ENCODE data around the gene UGT8.

The UGT8 gene

DNA sequence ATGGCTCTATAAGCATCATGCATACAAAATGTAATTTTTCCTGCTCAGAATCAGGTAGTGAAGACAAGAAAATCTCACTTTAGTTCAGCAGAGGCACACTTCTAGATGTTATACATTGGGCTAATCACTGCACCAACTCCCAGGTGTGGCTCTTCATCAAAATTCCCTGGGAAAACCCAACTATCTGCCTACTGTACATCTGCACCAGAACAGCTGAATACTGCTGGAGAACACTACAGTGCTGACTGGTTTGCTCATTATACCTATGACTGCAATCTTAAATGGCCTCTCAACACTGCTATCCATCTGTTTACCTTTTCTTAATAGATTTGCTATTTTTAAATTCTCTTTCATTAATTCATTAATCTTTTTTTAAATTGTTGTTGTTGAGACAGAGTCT lies 92.0 kb downstream of the UGT8 start:
- no peak for DNase-seq (ENCODE audit: extremely low read depth in 1 of 2, low read depth in 1 of 2)

DNA sequence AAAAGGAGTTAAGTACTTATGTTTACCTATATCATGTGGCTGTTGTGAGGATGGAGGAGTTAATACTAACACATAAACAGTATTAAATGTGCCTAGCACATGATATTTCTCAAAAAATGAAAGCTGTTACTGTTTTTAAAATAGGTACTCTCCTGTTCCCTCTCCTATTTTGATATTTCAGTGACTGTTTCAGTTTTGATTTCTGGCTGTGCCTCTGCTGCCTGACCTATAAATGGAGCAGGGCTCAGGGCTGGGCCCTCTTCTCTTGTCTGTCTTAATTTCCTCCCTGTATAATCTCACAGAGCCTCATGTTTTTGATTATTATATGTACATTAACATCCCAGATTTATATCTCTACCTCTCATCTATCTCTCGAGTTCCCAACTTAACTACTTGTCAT lies 93.3 kb downstream of the UGT8 start:
- no peak for DNase-seq (ENCODE audit: extremely low read depth in 1 of 2, low read depth in 1 of 2)

GRCh38 chr4:114692958-114693357 lies 94.4 kb downstream of the UGT8 start:
- no peak for DNase-seq (ENCODE audit: extremely low read depth in 1 of 2, low read depth in 1 of 2)

- DNase-seq (ENCODE audit: extremely low read depth in 1 of 2, low read depth in 1 of 2): no peak
Observed at GRCh38 chr4:114694770-114695169, 96.2 kb downstream of the UGT8 start.

GRCh38 chr4:114698231-114698630 lies 99.6 kb downstream of the UGT8 start:
- DNase-seq (ENCODE audit: extremely low read depth in 1 of 2, low read depth in 1 of 2): no peak

DNA sequence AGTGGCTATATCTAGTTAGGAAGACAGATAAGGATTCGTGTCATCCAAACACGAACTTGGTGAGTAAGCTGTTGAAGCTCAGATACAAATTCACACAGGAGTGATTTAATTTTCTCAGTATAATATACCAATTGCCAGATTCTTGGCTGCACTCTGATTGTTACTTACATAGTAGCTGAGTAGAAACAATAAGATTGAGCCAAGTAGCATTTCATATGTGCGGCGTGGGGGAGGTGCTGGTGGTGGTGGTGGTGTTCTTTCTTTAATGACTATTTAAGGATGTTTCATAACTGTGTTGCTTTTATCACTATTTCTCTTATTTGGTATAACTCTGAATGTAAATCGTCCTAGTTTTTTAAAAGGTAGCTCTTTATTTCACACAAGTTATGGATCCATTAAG lies 102.9 kb downstream of the UGT8 start:
- DNase-seq (ENCODE audit: extremely low read depth in 1 of 2, low read depth in 1 of 2): no peak

- DNase-seq (ENCODE audit: extremely low read depth in 1 of 2, low read depth in 1 of 2): no peak
Observed at GRCh38 chr4:114717432-114717831, 118.8 kb downstream of the UGT8 start.

GRCh38 chr4:114725066-114725465 lies 126.5 kb downstream of the UGT8 start:
- no peak for DNase-seq (ENCODE audit: extremely low read depth in 1 of 2, low read depth in 1 of 2)

GRCh38 chr4:114727461-114727860 lies 128.9 kb downstream of the UGT8 start:
- DNase-seq (ENCODE audit: extremely low read depth in 1 of 2, low read depth in 1 of 2): no peak
